Mesenteric fat pad (tissue), 1 donor: ENCODE results near the gene VPS13C. TPM values are rescaled to one million over a fixed set of nuclear protein-coding genes. Genes with fewer than 3 reads are reported as not detected.

Experiments used
- DNase-seq: peaks from one replicate; pipeline ENCODE4 v3.0.0-alpha.2; 2020; ENCODE audit warnings: low spot score
- total RNA-seq: library from RNA; stranded (reverse); fragmentation: NEBNext Ultra II Directional; extraction: Animal tissue kit (Norgen Biotek cat#: 25700); gene quantifications from one replicate; pipeline ENCODE4 v1.2.1, GENCODE V29; 2021
- donor health status: DM: yes; HTN: yes; CAD: no.

VPS13C gene
- total RNA-seq, 1 donor from 2014 or later = 66.7 TPM

DNA sequence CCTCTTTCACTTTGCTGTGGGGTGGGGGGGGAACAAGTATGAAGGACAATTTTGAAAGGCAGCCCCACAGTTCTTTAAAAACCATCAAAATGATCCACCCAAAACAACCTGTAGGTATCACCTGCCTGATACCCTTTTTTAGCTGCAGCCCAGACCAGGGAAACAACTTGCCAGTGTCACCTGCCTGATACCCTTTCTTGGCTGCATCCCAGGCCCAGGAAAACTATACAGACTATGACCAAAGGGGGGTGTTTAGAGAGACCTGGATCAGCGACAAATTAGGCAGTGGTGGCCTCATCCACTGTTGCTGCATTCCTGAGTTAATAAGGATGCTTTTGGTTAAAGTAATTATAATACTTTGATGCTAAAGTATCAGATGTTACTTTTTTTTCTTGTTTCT lies 122.0 kb downstream of the VPS13C start:
- no peak for DNase-seq

- DNase-seq = no peak
These were observed 123.6 kb downstream of the VPS13C start for GRCh38 chr15:61936528-61937195.

DNA sequence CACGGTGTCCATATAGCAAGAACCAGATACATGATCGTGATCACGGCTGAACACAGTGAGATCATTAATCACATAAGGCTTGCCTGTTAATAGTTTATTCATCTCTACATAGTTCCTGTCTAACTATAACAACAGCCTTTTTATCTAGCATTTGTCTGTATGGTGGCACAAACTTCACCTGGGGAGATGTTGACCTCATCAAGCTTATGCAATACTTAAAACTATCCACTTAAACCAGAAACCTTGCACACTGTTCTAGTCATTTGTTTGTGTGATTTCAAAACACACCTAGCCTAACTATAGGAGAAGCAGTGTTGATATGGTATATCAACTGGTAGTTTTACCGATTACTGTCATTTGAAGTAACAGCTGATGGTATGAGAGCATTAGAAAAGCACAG lies 124.8 kb downstream of the VPS13C start:
- no peak for DNase-seq

DNA sequence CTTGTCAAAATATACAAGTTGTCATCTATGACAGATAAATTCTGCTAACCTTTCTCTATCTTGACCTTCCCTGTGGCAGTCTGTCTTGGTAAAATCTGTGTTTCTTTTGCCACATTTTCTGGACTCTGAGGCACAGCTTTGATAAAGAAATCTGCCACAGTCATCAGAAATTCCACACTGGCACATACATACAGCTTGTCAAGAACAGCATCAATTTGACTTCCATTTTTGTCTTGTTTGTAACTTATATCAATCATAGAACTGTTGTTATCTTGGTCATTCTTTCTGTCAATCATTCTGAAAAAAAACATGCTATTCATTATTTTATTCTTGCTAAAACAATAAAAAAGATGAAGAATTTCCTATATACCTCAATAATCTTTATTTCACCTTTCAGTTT lies 130.8 kb downstream of the VPS13C start:
- no peak for DNase-seq

DNA sequence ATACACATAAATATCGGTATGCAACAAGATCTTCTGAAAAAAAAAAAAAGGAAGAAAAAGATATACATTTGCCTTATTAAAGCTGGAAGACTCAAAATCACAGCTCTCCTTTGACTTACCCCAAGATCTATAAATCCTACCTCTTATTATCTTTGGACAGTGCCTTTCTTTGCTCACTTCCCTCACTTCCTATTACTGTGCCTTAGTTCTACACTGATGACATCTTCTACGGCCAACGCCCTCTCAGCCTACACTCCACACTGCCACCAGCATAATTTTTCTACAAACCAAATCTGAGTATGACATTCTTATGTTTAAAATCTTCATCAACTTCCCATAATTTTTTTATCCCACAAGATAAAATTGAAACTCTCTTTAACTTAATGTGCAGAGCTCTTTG lies 137.1 kb downstream of the VPS13C start:
- DNase-seq = no peak

- no peak for DNase-seq
These were observed 139.2 kb downstream of the VPS13C start for GRCh38 chr15:61921093-61921492.

GRCh38 chr15:61917457-61917856 lies 142.8 kb downstream of the VPS13C start:
- DNase-seq = no peak

GRCh38 chr15:61916104-61916503 lies 144.1 kb downstream of the VPS13C start:
- DNase-seq = no peak

DNA sequence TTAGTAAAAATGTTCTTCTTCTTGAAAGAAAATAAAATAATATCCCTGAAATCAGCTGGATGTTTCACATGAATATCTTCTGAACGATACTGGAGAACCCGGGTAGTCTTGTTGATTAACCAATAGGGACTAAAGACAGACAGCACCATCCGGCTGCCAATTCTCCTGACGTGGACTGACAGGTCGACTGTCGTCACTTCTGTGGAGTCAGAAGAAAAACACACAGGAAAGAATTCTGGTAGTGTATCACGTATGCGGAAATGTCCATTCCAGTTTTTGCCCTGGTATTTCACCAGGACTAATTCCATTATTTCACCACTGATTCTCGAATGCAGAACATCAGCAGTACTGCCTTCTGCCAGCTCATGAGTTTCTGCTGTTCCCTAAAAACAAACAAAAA lies 144.6 kb downstream of the VPS13C start:
- DNase-seq = no peak

DNA sequence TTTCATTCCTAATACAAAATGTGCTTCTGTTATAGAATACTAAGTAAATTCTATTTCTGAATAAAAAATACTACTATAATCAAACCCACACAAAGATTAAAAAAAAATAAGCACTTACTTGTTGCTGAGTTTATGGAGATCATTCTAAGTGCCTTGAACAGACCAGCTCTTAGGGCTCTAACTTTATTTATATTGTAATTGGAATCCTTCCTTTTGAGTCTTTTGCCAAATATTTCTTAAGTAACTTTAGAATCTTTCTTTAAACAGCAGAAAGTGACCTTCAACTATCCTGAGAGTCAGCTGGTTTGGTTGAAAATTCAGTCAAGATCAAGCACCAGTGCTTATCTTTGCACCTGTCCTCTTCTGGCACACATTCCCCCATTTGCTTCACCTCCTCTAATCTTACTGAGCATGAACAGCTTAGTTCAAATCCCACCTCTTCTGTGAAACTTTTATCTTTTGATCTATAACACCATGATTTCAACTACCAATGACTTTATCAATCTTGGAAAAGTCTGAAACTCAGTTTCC lies 149.3 kb downstream of the VPS13C start:
- DNase-seq = no peak

DNA sequence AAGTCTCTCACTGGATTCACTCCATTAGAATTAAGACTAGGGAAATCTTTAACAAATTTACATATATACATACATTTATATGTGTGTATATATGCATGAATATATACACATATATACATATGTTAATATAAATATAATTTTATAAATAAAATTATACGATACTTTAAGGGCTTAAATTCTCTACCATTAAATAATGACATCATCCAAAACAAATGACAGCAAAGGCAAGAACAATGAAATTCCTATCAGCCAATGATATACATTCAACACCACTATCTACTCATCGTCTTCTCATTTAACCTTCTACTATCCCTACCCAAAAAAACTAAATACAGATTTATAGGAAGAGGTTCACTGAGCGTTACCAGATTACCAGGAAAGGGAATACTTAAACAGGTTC lies 152.0 kb downstream of the VPS13C start:
- DNase-seq = no peak

GRCh38 chr15:61907753-61908086 lies 152.5 kb downstream of the VPS13C start:
- DNase-seq = no peak

GRCh38 chr15:61906961-61907752 lies 153.1 kb downstream of the VPS13C start:
- DNase-seq = no peak

DNA sequence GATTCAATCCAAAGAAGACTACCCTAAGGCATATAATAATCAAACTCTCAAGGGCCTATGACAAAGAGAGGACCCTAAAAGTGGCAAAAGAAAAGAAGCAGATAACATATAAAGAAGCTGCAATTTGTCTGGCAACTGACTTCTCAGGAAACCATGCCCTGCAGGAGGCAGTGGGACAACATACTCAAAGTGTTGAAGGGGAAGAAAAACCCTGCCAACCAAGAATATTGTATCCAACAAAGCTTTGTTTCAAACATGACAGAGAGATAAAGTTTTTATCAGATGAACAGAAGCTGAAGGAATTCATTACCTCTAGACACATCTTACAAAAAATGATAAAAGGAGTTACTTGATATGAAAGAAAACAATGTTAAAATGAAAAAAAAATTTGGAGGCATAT lies 167.1 kb downstream of the VPS13C start:
- no peak for DNase-seq

GRCh38 chr15:61892140-61892539 lies 168.1 kb downstream of the VPS13C start:
- DNase-seq = no peak

- DNase-seq = no peak
These were observed 170.1 kb downstream of the VPS13C start for GRCh38 chr15:61890106-61890505.

GRCh38 chr15:61889706-61890105 lies 170.5 kb downstream of the VPS13C start:
- DNase-seq = no peak

- no peak for DNase-seq
These were observed 172.0 kb downstream of the VPS13C start for GRCh38 chr15:61888074-61888780.

GRCh38 chr15:61880084-61880483 lies 180.2 kb downstream of the VPS13C start:
- no peak for DNase-seq

DNA sequence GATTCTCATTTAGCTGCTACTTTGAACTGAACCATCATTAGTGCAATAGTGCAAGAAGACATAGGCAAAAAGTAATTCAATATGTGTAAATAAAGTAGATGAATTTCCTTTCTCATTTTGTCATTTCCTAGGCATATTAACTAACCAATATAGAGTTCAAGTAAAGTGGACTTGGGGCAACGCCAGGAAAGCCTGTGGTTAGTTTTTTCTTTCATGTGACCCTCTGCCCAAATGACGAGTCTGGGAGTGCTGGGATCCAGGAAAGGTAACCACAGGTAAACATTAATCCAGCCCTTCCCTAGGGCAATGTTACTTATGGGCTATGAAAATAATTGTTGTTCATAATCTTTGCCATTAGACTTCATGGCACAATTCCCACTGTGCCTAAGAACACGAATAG lies 181.0 kb downstream of the VPS13C start:
- DNase-seq = no peak

GRCh38 chr15:61871926-61872522 lies 188.2 kb downstream of the VPS13C start:
- DNase-seq = no peak

- no peak for DNase-seq
These were observed 190.6 kb downstream of the VPS13C start for GRCh38 chr15:61869656-61870055.
